NCI-H1092 (cell line): ENCODE results near the gene PRKCH.
"Not testable (repeated sequence)": the region's sequence is repeated elsewhere in the genome, so short reads cannot be mapped to it uniquely, and the experiment has no call there.

ENCODE experiments used
- DNase-seq: peaks from one replicate; lab custom pipeline; 2025; lab: John Stamatoyannopoulos, UW

Gene PRKCH

DNA sequence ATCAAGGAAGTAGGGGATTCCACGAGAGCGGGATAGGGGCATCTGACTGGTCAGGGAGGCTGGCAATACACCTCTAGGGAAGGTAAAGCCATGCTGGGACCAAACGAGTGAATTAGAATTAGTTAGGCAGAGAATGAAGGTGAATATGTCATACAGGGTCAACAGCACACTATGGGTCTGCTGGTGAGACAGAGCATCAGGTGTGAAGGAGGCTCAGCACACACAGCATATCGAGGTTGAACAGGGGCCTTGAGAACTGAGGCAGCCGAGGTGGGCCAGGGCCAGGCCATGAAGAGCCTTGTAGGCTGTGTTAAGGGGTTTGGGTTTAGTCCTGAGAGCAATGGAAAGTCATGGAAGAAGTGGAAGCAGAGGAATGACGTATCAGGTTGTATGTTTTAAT lies 137.8 kb downstream of the PRKCH start:
- no peak for DNase-seq

- no peak for DNase-seq
Measured at GRCh38 chr14:61460063-61460462, 138.7 kb downstream of the PRKCH start.

DNA sequence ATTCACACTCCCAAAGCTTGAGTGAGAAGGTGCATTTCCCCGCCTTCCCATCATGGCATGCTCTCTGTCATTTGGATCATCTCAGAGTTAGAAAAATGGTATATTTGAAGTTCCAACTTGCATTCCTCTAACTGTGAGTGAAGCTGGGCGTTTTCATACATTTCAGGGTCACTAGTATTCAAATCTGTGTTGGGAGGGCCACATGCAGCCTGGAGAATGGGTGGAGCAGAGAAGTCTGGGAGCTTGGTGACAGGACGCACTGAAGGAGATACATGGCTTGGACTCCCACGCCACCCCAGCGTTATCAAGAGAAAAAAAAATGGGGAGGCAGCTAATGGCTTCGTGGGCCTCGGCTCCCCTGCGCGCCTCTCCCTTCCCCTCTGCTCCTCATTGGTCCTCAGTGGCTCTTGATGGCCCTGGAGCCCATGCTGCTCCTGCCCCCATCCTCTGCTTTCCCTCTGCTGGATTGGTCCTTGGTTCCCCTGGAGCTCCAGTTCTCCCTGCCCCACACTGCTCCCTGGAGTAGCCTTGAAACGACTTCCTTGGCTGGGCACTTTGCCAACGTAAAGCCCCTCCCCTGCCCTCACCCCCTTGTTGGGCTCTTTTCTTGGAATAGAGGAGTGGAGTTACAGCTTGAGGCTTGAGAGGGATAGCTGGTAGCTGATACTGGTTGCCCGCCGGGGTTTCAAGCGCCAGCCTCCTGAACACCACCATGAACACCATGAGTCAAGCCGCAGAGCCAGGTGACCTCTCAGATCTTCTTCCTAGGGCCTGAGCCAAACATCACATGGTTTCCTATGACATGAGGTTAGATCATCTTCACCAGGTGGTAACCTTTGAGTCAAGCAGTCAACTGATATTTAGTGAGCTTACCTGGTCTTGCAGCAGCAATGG lies 139.6 kb downstream of the PRKCH start:
- no peak for DNase-seq

GRCh38 chr14:61461808-61462275 lies 140.5 kb downstream of the PRKCH start:
- DNase-seq: peak; percentile 47

DNA sequence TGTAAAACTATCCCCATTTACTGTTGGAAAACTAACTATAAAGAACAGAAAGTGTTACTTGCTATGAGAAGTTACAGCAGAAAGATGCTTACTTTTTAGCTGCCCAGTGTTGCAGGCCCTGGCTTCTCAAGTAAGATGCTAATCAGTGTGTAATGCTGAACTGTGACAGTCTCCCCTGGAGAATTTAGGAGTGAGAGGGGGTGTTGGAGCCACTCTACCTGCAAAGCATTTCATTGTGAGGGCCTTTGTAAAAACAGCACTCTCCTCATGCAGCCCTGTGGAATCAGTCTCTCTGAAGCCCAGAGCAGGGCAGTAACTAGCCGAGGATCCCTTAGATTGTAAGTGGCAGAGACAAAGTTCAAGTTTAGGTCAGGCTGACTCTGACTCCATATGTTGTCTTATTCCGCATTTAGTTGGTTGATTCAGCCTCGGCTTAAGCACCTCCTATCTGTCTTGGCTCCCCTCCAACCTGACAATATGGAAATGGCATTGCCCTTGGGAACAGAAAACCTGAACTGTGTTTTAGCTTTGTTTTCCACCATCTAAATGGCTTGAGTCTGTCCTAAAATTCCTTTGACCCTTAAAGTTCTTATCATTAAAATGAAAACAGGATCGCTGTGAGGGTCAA lies 141.3 kb downstream of the PRKCH start:
- DNase-seq: peak; percentile 12

- DNase-seq: no peak
Measured at GRCh38 chr14:61463664-61464285, 142.4 kb downstream of the PRKCH start.

GRCh38 chr14:61464539-61465320 lies 143.4 kb downstream of the PRKCH start:
- DNase-seq: not testable (repeated sequence)

DNA sequence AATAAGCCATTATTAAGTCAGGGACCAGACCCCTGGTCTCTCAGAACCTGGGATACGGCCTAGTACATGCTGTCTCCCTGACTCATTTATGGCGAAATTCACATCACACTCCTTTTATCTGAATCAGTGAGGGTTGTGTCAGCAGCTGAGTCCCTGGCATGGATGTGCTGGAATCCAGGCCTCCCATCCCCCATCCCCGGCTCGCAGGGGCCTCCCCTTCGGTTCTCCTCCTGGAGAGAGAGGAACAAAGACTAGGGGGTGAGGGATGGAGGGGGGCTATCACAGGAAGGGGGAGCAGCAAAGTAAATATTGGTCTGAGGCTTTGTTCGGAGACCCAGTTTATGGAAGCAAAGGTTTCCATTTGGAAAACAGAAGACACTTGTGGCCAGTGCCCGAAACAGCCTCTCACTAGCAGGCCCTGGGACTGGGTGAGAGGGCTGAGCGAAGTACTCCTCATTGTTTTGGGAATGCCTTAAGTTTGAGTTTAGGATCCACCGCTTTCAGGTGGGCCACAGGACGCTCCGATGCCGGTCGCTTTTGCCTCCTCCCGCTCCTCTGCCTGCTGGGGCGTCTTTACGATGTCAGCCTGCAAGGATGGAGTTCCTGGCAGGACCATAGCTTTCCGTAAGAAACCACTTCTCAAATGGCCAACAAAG lies 145.0 kb downstream of the PRKCH start:
- DNase-seq: no peak

GRCh38 chr14:61466905-61467280 lies 145.5 kb downstream of the PRKCH start:
- no peak for DNase-seq

GRCh38 chr14:61467296-61467695 lies 145.9 kb downstream of the PRKCH start:
- no peak for DNase-seq

DNA sequence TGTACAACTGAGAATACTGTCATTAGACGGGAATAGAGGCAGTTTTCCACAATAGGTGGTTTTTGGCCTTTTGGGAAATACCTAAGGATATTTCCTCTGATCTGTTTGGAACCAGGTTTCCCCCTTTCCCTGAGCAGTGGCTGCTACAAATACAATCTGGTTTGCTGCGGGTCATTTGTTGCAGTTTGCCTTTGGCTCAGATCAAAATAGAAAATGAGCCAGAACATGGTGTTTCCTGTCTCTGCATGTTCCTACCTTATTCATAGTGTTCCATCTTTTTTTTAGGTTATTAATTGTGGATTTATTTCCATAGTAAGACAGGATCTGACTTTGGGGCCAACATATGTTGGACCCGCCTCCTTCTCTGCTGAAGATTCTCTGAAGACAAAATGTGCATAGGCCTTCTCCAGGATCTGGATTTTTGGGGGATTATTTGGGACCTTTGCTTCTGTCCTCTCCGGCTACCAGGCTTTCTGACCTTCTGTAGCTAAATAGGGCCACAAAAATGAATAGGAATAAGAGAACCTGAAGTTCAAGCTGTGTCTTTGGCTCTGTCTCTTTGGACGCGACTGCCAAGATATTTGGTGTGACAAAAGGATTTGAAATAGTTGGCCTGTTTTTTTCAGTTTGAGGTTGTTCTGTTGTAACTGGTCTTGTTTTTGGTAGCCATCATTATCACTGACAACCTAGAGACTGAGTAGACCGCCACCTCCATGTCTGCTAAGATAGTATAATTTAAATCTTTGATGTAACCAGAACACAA lies 146.9 kb downstream of the PRKCH start:
- no peak for DNase-seq

- no peak for DNase-seq
Measured at GRCh38 chr14:61469781-61470180, 148.4 kb downstream of the PRKCH start.

DNA sequence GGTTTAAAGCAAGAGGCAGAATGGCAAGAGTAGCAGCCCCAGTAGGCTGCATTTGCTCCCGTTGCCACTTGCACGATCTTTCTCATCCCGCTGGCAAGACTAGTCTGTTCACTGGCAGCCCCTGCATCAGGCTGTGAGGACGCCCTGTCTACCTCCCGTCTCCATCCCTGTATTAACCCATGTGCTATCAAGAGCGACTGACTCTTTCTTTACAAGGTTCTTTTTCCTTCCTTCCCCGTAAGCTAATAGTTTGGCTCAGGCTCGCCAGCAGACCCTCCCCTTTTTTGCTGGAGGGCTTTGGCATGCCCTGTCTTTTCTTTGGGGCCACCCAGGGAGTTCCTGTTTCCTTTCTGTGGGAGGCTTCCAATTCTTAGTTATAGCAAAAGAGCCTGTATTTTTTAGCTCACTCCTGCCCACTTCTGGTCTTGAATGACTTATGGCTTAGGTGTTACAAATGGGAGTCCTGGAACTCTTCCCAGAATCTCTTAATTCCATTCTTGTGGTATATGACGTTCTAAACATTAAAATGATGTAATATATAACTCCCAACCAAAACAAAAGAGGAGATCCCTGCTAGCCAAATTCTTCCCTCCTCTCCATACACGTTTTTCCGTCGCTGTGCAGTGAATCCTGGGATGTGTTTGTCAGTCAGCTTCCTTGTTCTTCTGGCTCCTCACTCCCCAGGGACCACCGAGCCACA lies 149.0 kb downstream of the PRKCH start:
- peak; percentile 69 for DNase-seq

- no peak for DNase-seq
Measured at GRCh38 chr14:61470961-61471293, 149.5 kb downstream of the PRKCH start.

- DNase-seq: no peak
Measured at GRCh38 chr14:61471297-61472005, 150.1 kb downstream of the PRKCH start.

DNA sequence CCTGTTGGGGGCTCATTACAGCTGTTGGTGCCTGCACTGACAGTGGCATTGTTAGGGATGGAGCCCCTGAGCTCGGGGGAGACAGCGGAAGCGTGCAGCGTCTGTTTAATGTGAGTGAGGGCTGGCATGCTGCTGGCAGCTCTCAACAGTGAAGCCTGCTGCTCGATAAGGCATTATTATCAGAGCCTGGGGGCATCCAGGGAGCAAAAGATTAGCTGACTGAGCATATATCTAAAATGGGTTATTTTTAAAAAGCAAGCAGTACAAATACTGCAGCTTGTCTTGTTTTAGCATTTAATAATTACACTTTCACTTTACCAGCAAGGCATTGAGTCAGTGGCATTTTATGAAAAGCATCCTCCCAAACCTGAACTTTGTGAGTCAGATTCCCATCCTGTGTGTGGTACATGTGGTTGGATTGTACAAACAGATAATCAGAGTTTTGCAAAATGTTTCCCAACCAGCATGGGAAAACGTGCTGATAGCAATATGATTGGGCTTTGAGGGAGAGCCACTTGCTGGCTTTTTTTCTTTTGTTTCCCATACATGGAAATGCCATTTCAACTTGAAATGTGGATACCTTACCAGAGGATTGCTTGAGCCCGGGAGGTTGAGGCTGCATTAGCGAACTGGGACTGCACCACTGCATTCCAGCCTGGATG lies 150.8 kb downstream of the PRKCH start:
- peak; percentile 33 for DNase-seq

DNA sequence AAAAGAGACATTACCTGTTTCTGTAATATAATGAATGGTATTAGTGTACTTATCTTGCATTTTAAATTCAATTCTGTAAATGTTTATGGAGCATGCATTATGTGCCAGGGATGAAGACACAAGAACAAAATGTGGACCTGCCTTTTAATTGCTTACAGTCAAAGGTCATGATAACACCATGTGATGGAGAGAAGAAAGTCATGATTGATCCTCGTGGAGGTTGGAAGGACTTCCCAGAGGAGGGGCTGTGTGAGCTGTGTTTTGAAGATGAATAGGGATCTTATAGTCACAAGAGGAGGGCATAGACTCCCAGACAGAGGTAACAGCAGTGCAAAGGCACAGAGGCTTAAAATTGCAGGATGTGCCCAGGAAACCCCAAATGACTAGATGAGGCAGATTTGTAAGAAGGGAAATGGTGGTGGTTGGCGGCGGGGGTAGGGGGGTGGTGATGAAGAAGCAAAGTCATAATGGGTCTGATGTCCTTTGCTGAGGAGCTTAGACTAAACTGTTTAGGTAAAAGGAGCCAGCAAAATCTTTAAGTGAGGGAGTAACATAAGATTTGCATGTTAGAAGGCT lies 151.5 kb downstream of the PRKCH start:
- DNase-seq: no peak

- DNase-seq: no peak
Measured at GRCh38 chr14:61474015-61474414, 152.6 kb downstream of the PRKCH start.

DNA sequence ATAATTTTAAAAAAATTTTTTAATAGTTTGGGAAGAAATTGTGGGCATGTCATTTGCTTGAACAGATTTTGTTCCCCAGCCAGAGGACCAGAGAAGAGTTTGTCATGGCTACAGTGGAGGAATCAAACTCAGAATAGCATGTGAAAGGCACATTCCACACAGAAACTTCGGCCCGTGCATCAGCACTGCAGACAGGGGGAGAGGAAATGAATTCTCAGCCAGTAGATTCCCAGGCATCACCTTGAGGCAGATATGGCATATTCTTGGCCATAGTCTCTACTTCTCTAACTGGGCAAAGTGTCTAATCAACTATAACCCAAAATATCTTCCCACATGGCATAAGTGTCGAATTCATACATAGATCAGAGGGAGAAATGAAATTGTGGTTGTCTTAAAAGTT lies 153.3 kb downstream of the PRKCH start:
- DNase-seq: no peak
